Activated naive CD8-positive, alpha-beta T cell treated with anti-CD3 and anti-CD28 coated beads, Interleukin-2, amount 50 U/mL, for 24 hours (primary cell): ENCODE measurements around the gene KCNIP3.

ENCODE experiments used
- ATAC-seq: fragments of 150-1000 bp; cut with Tn5 transposase; one replicate; pipeline ENCODE4 v1.10.0; 2021
- DNase-seq: peaks from one replicate; pipeline ENCODE4 v3.0.0; 2021
- H3K27ac Mint-ChIP-seq: one replicate; pipeline ENCODE4 v1.8.0; 2021; ENCODE audit warnings: mild to moderate bottlenecking, mixed read lengths
- H3K27me3 Mint-ChIP-seq: one replicate; pipeline ENCODE4 v1.8.0; 2021; ENCODE audit warnings: mixed read lengths
- H3K36me3 Mint-ChIP-seq: one replicate; pipeline ENCODE4 v1.8.0; 2021; ENCODE audit warnings: low read depth, mixed read lengths
- H3K4me1 Mint-ChIP-seq: one replicate; pipeline ENCODE4 v1.8.0; 2021; ENCODE audit warnings: mixed read lengths
- H3K4me3 Mint-ChIP-seq: one replicate; pipeline ENCODE4 v1.8.0; 2021; ENCODE audit warnings: mild to moderate bottlenecking, moderate library complexity, mixed read lengths
- H3K9me3 Mint-ChIP-seq: one replicate; pipeline ENCODE4 v1.8.0; 2021; ENCODE audit warnings: mixed read lengths

KCNIP3 gene

GRCh38 chr2:95271381-95271971, 25.7 kb upstream of the KCNIP3 start:
- Mint-ChIP-seq H3K4me3 (no peak overlapping the region), H3K36me3 (no peaks in the 10 kb centered on the region), H3K27ac (no peak overlapping the region), H3K4me1 (no peaks in the 10 kb centered on the region), H3K9me3 (no peaks in the 10 kb centered on the region), H3K27me3 (no peaks in the 10 kb centered on the region)
- ATAC-seq (no peak), DNase-seq (no peak)

GRCh38 chr2:95272299-95272751, 24.8 kb upstream of the KCNIP3 start:
- Mint-ChIP-seq H3K4me1 (no peaks in the 10 kb centered on the region), H3K9me3 (no peaks in the 10 kb centered on the region), H3K4me3 (no peak overlapping the region), H3K27me3 (no peaks in the 10 kb centered on the region), H3K27ac (no peak overlapping the region), H3K36me3 (no peaks in the 10 kb centered on the region)
- ATAC-seq (no peak), DNase-seq (no peak)

- H3K27me3 Mint-ChIP-seq: no peaks in the 10 kb centered on the region
- no peak overlapping the region for H3K27ac Mint-ChIP-seq
- no peaks in the 10 kb centered on the region for H3K36me3 Mint-ChIP-seq
- H3K4me1 Mint-ChIP-seq: no peaks in the 10 kb centered on the region
- DNase-seq (no peak), ATAC-seq (no peak)
- H3K4me3 Mint-ChIP-seq: no peak overlapping the region
- no peaks in the 10 kb centered on the region for H3K9me3 Mint-ChIP-seq
Measured at GRCh38 chr2:95272781-95273180, 24.4 kb upstream of the KCNIP3 start.

DNA sequence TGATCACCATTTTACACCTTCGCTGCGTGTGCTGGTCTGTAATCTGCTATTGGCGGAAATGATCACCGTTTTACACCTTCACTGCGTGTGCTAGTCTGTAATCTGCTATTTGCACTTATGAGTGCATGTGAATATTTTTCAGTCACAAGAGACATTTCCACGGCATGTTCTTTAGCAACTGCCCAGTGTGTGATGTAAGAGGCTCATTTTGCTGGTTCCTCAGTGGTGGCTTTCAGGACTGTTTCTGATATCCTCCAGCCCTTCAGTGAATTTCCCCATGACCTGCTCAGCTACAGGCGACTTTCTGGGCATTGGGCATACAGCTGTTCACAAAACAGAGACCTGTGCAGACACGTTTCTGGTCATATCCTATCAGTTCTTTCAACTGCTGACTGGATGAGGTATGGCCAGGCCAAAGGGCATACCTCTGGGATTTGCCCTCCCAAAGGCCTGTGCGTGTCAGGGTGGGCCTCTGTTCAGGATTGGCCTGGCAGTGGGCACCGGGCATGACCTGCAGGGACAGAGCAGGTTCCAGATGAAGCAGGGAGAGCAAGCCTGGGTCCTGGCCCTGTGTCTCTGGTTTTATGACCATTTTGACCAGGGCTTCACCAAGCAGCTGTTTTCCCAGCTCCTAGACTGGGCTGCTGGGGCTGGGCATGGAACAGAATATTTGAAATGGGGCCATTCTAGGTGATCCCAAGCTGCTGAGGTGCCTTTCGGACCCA, 23.4 kb upstream of the KCNIP3 start:
- no peak for DNase-seq
- Mint-ChIP-seq H3K36me3 (no peaks in the 10 kb centered on the region), H3K27me3 (no peaks in the 10 kb centered on the region), H3K9me3 (no peaks in the 10 kb centered on the region), H3K4me3 (no peak overlapping the region), H3K4me1 (no peaks in the 10 kb centered on the region), H3K27ac (no peak overlapping the region)
- no peak for ATAC-seq

DNA sequence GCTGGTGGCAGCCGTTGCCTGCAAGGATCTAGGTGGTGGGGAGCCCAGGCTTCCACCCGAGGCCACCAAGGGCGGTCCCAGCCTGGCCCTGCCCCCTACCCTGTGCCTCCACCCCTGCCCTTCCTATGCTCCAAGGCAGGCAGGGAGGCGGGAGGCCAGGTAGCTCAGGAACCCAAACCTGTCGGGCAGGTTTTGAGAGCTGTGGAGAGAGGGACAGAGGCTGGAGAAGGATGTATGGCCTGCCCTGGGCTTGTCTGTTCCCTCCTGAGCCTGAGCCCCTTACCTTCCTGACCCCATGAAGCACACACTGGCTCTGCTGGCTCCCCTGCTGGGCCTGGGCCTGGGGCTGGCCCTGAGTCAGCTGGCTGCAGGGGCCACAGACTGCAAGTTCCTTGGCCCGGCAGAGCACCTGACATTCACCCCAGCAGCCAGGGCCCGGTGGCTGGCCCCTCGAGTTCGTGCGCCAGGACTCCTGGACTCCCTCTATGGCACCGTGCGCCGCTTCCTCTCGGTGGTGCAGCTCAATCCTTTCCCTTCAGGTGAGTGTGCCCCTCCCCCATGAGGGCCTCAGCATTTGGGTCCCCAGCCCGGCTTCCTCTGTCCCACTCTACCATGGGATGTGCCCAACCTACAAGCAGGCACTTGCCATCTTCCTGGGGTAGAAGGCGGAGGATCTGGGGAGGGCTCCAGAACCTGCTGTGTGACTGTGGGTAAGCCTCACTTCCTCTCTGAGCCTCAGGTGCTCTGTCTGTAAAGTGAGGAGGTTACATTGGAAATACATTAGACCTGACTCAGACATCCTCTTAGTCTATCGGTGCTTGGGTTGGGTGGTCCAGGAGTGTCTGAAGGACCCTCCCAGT, 22.6 kb upstream of the KCNIP3 start, which contains the start of gene PROM2:
TSS of gene PROM2 (plus strand) at position 159 of the 860 bp plus-strand sequence. CDS start at position 296, 137 bp downstream.
- DNase-seq (no peak), ATAC-seq (no peak)
- Mint-ChIP-seq H3K36me3 (no peaks in the 10 kb centered on the region), H3K27me3 (no peaks in the 10 kb centered on the region), H3K4me3 (no peak within 1 kb of the TSS), H3K27ac (no peak within 1 kb of the TSS), H3K4me1 (no peaks in the 10 kb centered on the region), H3K9me3 (no peaks in the 10 kb centered on the region)

DNA sequence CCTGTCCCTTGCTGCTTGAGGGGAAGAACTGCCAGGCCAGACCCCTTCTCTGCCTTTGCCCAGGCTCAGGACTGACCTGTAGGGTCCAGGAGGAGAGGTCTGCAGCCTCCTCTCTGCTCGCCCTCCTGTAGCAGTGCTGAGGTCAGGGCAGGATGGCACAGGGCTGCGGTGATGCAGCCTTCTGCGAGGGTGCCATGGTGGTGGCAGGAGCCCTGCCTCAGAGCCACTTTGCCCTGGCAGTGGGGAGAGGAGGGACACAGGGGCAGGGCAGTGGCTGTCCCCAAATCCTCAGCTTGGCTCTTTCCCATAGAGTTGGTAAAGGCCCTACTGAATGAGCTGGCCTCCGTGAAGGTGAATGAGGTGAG, 22.0 kb upstream of the KCNIP3 start:
- H3K27me3 Mint-ChIP-seq: no peaks in the 10 kb centered on the region

DNA sequence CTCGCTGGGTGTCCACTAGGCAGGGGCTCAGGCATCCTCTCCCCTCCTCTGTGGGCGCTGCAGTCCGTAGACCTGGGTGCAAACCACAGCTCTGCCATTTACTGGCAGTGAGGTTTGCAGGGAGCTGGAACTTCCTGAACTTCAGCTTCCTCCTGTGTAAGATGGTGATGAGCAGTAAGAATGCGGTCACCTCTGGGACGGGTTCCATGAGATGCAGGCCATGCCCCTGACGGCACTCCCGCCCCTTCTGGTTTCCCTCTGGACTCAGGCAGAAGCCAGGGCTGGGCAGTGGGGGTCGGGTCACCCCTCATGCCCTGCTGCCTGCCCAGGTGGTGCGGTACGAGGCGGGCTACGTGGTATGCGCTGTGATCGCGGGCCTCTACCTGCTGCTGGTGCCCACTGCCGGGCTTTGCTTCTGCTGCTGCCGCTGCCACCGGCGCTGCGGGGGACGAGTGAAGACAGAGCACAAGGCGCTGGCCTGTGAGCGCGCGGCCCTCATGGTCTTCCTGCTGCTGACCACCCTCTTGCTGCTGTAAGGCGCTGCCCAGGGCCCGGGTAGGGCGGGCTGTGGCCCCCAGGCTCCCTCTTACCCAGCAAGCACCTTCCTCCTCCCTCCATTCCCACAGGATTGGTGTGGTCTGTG, 21.4 kb upstream of the KCNIP3 start:
- H3K27ac Mint-ChIP-seq: no peak overlapping the region
- no peak overlapping the region for H3K4me3 Mint-ChIP-seq
- DNase-seq (no peak), ATAC-seq (no peak)
- H3K9me3 Mint-ChIP-seq: no peaks in the 10 kb centered on the region
- no peaks in the 10 kb centered on the region for H3K36me3 Mint-ChIP-seq
- no peaks in the 10 kb centered on the region for H3K4me1 Mint-ChIP-seq
- H3K27me3 Mint-ChIP-seq: no peaks in the 10 kb centered on the region

More for the DNA sequence above, 22.0 kb upstream of the KCNIP3 start:
- H3K27ac Mint-ChIP-seq: no peak overlapping the region
- no peaks in the 10 kb centered on the region for H3K9me3 Mint-ChIP-seq
- H3K36me3 Mint-ChIP-seq: no peaks in the 10 kb centered on the region
- H3K4me1 Mint-ChIP-seq: no peaks in the 10 kb centered on the region
- DNase-seq: no peak
- ATAC-seq: no peak
- H3K4me3 Mint-ChIP-seq: no peak overlapping the region

DNA sequence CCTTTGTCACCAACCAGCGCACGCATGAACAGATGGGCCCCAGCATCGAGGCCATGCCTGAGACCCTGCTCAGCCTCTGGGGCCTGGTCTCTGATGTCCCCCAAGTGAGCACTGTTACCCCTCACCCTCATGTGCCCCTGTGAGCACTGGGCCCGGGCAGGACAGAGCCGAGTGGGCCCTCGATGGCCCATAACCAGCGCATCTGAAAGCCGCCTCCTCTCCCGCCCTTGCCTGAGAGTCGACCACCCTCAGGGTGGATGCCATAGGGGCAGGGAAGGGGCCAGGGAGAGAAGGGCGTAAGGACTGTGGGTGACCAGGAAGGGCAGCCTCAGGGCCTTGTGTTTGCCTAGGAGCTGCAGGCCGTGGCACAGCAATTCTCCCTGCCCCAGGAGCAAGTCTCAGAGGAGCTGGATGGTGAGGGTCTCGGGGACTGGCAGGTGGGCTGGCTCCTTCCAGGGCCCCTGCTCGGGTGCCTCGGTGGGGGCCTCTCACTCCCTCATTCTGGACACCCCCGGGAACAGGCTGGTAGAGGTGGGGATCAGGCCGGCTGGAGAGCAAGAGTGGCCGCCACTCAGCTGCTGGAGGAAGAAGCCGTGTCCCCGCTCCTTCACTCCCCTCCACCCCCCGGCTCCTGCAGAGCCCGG, 20.8 kb upstream of the KCNIP3 start:
- H3K4me1 Mint-ChIP-seq: no peaks in the 10 kb centered on the region
- no peaks in the 10 kb centered on the region for H3K27me3 Mint-ChIP-seq
- ATAC-seq (no peak), DNase-seq (no peak)
- no peak overlapping the region for H3K4me3 Mint-ChIP-seq
- H3K9me3 Mint-ChIP-seq: no peaks in the 10 kb centered on the region
- H3K36me3 Mint-ChIP-seq: no peaks in the 10 kb centered on the region
- no peak overlapping the region for H3K27ac Mint-ChIP-seq

- H3K36me3 Mint-ChIP-seq: no peaks in the 10 kb centered on the region
- no peaks in the 10 kb centered on the region for H3K27me3 Mint-ChIP-seq
- H3K27ac Mint-ChIP-seq: no peak overlapping the region
- no peak for ATAC-seq
- H3K4me3 Mint-ChIP-seq: no peak overlapping the region
- no peaks in the 10 kb centered on the region for H3K9me3 Mint-ChIP-seq
- H3K4me1 Mint-ChIP-seq: no peaks in the 10 kb centered on the region
- no peak for DNase-seq
Measured at GRCh38 chr2:95276888-95277245, 20.3 kb upstream of the KCNIP3 start.

DNA sequence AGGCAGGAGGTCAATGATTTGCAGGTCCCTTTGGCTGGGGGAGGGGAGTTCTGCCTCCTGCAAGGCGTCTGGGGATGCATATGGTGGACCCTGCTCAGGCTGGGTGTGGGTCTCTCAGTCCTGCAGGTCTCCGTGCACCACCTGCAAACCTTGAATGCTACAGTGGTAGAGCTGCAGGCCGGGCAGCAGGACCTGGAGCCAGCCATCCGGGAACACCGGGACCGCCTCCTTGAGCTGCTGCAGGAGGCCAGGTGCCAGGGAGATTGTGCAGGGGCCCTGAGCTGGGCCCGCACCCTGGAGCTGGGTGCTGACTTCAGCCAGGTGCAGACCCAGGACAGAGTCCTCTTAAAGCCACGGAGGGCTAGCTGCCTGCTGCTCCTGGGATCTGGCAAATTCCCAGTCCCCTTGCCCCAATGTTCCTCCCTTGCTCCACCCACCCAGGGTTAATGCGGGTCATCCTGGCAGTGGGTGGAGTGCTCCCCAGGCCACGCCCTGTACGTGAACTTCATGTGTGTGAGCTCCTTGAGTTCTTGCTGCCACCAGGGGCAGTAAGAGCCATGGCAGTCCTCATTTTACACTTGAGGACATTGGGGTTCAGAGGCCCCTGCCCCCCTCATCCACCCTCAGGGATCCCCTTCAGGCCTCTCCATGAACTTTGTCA, 19.8 kb upstream of the KCNIP3 start:
- H3K9me3 Mint-ChIP-seq: no peaks in the 10 kb centered on the region
- no peak for DNase-seq
- H3K36me3 Mint-ChIP-seq: no peaks in the 10 kb centered on the region
- no peak overlapping the region for H3K27ac Mint-ChIP-seq
- no peak overlapping the region for H3K4me3 Mint-ChIP-seq
- H3K4me1 Mint-ChIP-seq: no peaks in the 10 kb centered on the region
- no peak for ATAC-seq
- H3K27me3 Mint-ChIP-seq: no peaks in the 10 kb centered on the region

GRCh38 chr2:95278051-95278471, 19.1 kb upstream of the KCNIP3 start:
- no peaks in the 10 kb centered on the region for H3K4me1 Mint-ChIP-seq
- no peaks in the 10 kb centered on the region for H3K27me3 Mint-ChIP-seq
- H3K36me3 Mint-ChIP-seq: no peaks in the 10 kb centered on the region
- ATAC-seq (no peak), DNase-seq (no peak)
- no peaks in the 10 kb centered on the region for H3K9me3 Mint-ChIP-seq
- H3K4me3 Mint-ChIP-seq: no peak overlapping the region
- no peak overlapping the region for H3K27ac Mint-ChIP-seq

GRCh38 chr2:95278637-95279225, 18.4 kb upstream of the KCNIP3 start:
- Mint-ChIP-seq H3K4me3 (no peak overlapping the region), H3K27ac (no peak overlapping the region), H3K36me3 (no peaks in the 10 kb centered on the region), H3K9me3 (no peaks in the 10 kb centered on the region), H3K4me1 (no peaks in the 10 kb centered on the region), H3K27me3 (no peaks in the 10 kb centered on the region)
- DNase-seq (no peak), ATAC-seq (no peak)

DNA sequence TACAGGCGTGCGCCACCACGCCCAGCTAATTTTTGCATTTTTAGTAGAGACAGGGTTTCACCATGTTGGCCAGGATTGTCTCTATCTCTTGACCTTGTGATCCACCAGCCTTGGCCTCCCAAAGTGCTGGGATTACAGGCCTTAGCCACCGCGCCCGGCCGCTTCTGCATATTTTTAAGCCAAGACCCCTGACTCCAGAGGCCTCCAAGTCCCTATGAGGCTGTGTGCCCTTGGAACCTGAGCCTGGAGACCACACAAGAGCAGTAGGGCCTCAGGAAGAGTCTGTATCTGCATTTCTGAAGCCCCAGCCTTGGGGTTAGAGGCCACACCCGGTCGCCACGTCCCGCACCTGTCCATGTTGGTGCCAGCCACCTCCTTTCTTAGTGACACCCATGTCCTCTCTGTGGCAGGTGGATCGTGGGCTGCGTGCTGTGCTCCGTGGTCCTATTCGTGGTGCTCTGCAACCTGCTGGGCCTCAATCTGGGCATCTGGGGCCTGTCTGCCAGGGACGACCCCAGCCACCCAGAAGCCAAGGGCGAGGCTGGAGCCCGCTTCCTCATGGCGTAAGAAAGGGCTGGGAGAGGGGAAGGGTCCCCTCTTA, 17.6 kb upstream of the KCNIP3 start:
- Mint-ChIP-seq H3K27me3 (no peaks in the 10 kb centered on the region), H3K27ac (no peak overlapping the region), H3K4me1 (no peaks in the 10 kb centered on the region), H3K9me3 (no peaks in the 10 kb centered on the region), H3K4me3 (no peak overlapping the region), H3K36me3 (no peaks in the 10 kb centered on the region)
- DNase-seq (no peak), ATAC-seq (no peak)
